Right lobe of liver (tissue), 4 donors: ENCODE data around the gene BCL6B.

ENCODE experiments used
- CTCF ChIP-seq, 4 donors: fragments of 200-600 bp in 3 of 4; fragments of 450-650 bp in 1 of 4; IDR thresholded peaks; one replicate each; pipeline versions ENCODE4 v1.5.1 to v1.8.0; 2016 to 2022; ENCODE audit warnings: antibody characterized with exemption in 4 of 4, mild to moderate bottlenecking in 2 of 4
- POLR2A ChIP-seq: fragments of 450-650 bp; IDR thresholded peaks from one replicate; pipeline ENCODE4 v1.6.1; 2017; ENCODE audit warnings: antibody characterized with exemption, mild to moderate bottlenecking
- donor health status: DM: no; HTN: no; CAD: no.
- donor health status: DM: no; HTN: no; CAD: no.
- donor health status: DM: no; HTN: yes; CAD: no.

GRCh38 chr17:7003745-7004144 lies 19.1 kb upstream of the BCL6B start:
- no peak for TF ChIP-seq CTCF (IDR thresholded peaks at IDR 0.05)
- no peak for TF ChIP-seq POLR2A
